Activated T-cell treated with anti-CD3 and anti-CD28 coated beads for 1 hour (primary cell): Measurements from ENCODE around the gene RAD50.

Experiments used
- DNase-seq: peaks from one replicate; pipeline ENCODE4 v3.0.0-alpha.2; 2020; ENCODE audit warnings: low read depth

RAD50 gene

GRCh38 chr5:132661231-132662003 lies 104.6 kb downstream of the RAD50 start:
- no peak for DNase-seq

GRCh38 chr5:132662004-132662401 lies 105.2 kb downstream of the RAD50 start:
- no peak for DNase-seq

- no peak for DNase-seq
Measured at GRCh38 chr5:132662925-132663770, 106.4 kb downstream of the RAD50 start.

GRCh38 chr5:132663771-132664695 lies 107.3 kb downstream of the RAD50 start:
- DNase-seq: no peak

GRCh38 chr5:132664696-132665209 lies 108.0 kb downstream of the RAD50 start:
- no peak for DNase-seq

GRCh38 chr5:132665574-132666080 lies 108.8 kb downstream of the RAD50 start:
- DNase-seq: no peak

GRCh38 chr5:132666310-132667123 lies 109.7 kb downstream of the RAD50 start:
- DNase-seq: no peak

- no peak for DNase-seq
Measured at GRCh38 chr5:132667309-132667708, 110.5 kb downstream of the RAD50 start.

GRCh38 chr5:132667761-132668705 lies 111.3 kb downstream of the RAD50 start:
- DNase-seq: no peak

GRCh38 chr5:132668706-132669454 lies 112.1 kb downstream of the RAD50 start:
- no peak for DNase-seq

GRCh38 chr5:132669455-132669820 lies 112.7 kb downstream of the RAD50 start:
- no peak for DNase-seq

- DNase-seq: no peak
Measured at GRCh38 chr5:132669966-132670882, 113.4 kb downstream of the RAD50 start.

- no peak for DNase-seq
Measured at GRCh38 chr5:132671000-132671399, 114.2 kb downstream of the RAD50 start.

GRCh38 chr5:132673488-132673887 lies 116.7 kb downstream of the RAD50 start:
- no peak for DNase-seq

GRCh38 chr5:132673939-132674630 lies 117.3 kb downstream of the RAD50 start, which contains the start of gene IL4:
TSS of gene IL4 (plus strand) at chr5:132673989. CDS start at chr5:132674051, 62 bp downstream.
- DNase-seq: no peak

- DNase-seq: no peak
Measured at GRCh38 chr5:132674671-132675506, 118.1 kb downstream of the RAD50 start.
